Measurements from ENCODE around the gene LYPD8. TPM values are rescaled to one million over a fixed set of nuclear protein-coding genes. Genes with fewer than 3 reads are reported as not detected.
"Not testable (repeated sequence)": the region's sequence is repeated elsewhere in the genome, so short reads cannot be mapped to it uniquely, and the experiment has no call there.

The LYPD8 gene, protein sequence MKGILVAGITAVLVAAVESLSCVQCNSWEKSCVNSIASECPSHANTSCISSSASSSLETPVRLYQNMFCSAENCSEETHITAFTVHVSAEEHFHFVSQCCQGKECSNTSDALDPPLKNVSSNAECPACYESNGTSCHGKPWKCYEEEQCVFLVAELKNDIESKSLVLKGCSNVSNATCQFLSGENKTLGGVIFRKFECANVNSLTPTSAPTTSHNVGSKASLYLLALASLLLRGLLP
- total RNA-seq (ENCODE audit: low replicate concordance) = not detected in 2 replicates
- long read RNA-seq = 0 reads

DNA sequence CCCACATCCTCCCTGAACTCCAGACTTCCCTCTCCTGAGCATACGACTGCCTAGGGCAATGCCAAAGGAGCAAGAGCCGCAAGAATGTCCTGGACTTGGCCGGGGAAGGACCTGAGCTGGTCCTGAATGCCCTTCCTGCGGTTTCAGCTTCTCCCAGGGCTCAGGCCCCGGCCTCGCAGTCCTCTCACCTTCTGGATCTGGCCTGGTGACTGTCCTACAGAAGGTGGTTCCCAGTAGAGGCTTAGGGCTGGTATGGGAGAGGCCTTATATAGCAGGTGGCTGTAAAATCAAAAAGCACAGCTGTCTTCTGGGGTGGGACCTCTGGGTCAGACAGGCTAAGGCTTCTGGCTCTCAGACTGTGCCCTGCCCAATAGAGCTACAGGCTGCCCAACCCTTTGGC is at the start of gene LYPD8:
LYPD8 (minus strand) TSS at position 243 of the 400 bp plus-strand sequence. CDS start 4,678 bp downstream, outside the sequence.
- TF ChIP-seq, protein P1, sequence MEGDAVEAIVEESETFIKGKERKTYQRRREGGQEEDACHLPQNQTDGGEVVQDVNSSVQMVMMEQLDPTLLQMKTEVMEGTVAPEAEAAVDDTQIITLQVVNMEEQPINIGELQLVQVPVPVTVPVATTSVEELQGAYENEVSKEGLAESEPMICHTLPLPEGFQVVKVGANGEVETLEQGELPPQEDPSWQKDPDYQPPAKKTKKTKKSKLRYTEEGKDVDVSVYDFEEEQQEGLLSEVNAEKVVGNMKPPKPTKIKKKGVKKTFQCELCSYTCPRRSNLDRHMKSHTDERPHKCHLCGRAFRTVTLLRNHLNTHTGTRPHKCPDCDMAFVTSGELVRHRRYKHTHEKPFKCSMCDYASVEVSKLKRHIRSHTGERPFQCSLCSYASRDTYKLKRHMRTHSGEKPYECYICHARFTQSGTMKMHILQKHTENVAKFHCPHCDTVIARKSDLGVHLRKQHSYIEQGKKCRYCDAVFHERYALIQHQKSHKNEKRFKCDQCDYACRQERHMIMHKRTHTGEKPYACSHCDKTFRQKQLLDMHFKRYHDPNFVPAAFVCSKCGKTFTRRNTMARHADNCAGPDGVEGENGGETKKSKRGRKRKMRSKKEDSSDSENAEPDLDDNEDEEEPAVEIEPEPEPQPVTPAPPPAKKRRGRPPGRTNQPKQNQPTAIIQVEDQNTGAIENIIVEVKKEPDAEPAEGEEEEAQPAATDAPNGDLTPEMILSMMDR (conservative IDR thresholded peaks at IDR 0.05) = no peak
- no peak within 1 kb of the TSS for H3K27ac Mint-ChIP-seq
- H3K9me3 Mint-ChIP-seq = no peaks in the 10 kb centered on the region
- H3K4me3 Mint-ChIP-seq = no peak within 1 kb of the TSS
- no peak for DNase-seq (ENCODE audit: extremely low spot score, unreplicated experiment)
- H3K27me3 Mint-ChIP-seq = no peaks in the 10 kb centered on the region
- H3K4me1 Mint-ChIP-seq (ENCODE audit: unreplicated experiment) = no peaks in the 10 kb centered on the region
- H3K36me3 Mint-ChIP-seq = no peaks in the 10 kb centered on the region

DNA sequence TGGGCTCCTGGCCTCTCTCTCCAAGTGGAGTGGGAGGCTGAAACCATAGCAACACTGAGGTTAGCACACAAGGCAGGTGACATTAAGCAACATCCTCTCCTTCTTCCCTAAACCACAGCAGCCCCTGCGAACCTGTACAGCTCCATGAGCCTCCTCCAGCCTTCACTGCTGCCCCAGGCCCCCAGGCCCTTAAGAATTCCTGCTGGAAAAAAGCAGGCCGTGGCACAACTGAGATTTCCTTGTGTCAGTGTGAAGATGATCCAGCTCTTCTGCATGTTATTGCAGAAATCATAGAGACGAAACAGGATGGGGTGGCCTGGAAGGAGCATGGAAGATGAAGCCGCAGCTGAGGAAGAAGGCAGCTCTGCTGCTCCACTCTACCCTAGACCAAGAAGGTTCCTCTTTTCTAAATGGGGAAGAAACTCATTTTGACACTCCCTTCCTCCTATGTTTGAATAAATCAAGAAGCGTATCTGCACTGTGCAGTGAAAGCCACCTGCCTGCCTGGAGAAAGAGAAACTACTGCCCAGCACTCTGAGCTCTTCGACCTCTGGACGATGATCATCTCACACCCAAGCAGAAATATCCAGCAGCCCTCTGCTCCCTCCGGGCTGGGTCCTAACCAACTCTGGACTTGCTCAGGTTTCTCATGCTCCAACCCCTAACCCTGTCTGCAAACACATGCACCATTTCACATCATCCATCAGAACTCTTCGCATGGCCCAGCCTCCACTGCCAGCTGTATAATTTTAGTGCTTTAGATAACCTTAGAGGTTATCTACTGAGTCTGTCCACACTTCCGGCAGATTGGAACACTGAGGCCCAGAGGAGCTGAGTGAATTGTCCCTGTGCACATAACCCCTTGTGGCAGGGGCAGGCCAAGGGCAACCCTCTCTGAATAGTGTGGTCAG is 49.5 kb upstream of the LYPD8 start:
- Mint-ChIP-seq H3K27ac (no peak overlapping the region), H3K9me3 (peaks cover 5% of the 10 kb centered on the region), H3K4me3 (no peak overlapping the region)

DNA sequence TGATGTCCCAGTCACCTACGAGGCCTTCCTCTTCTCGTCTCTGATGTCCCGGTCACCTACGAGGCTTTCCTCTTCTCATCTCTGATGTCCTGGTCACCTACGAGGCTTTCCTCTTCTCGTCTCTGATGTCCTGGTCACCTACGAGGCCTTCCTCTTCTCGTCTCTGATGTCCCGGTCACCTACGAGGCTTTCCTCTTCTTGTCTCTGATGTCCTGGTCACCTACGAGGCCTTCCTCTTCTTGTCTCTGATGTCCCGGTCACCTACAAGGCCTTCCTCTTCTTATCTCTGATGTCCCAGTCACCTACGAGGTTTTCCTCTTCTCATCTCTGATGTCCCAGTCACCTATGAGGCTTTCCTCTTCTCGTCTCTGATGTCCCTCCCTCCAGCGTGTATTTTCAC is 47.9 kb upstream of the LYPD8 start:
- H3K27ac Mint-ChIP-seq; H3K4me3 Mint-ChIP-seq; H3K36me3 Mint-ChIP-seq; DNase-seq (ENCODE audit: extremely low spot score, unreplicated experiment); H3K9me3 Mint-ChIP-seq; H3K4me1 Mint-ChIP-seq (ENCODE audit: unreplicated experiment); H3K27me3 Mint-ChIP-seq: not testable (repeated sequence)

More for the DNA sequence above, 49.5 kb upstream of the LYPD8 start:
- Mint-ChIP-seq H3K36me3 (no peaks in the 10 kb centered on the region), H3K4me1 (ENCODE audit: unreplicated experiment) (peaks cover 4% of the 10 kb centered on the region), H3K27me3 (no peaks in the 10 kb centered on the region)
- no peak for DNase-seq (ENCODE audit: extremely low spot score, unreplicated experiment)
- TF ChIP-seq, protein P1 (conservative IDR thresholded peaks at IDR 0.05) = no peak

DNA sequence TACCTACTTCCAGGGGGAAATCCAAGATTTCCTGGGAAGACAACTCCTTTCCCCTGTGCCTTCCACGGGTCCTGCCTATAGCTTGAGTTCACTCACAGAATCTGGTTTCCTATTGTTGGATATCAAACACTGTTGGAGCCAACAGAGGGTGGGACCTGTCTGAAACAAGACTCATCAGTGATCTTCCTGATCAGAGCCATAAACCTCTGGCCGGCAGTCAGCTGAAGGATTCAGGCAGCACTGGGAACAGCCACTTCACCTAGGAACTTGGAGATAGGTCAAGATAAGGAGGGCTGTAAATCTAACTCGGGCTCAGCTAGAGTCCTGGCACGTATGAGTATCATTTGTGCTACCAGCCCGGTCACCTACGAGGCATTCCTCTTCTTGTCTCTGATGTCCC is 46.9 kb upstream of the LYPD8 start:
- Mint-ChIP-seq H3K9me3 (peaks cover 5% of the 10 kb centered on the region), H3K36me3 (no peaks in the 10 kb centered on the region), H3K4me3 (no peak overlapping the region), H3K4me1 (ENCODE audit: unreplicated experiment) (peaks cover 4% of the 10 kb centered on the region), H3K27ac (no peak overlapping the region), H3K27me3 (no peaks in the 10 kb centered on the region)
- no peak for DNase-seq (ENCODE audit: extremely low spot score, unreplicated experiment)
- TF ChIP-seq, protein P1 (conservative IDR thresholded peaks at IDR 0.05) = no peak

DNA sequence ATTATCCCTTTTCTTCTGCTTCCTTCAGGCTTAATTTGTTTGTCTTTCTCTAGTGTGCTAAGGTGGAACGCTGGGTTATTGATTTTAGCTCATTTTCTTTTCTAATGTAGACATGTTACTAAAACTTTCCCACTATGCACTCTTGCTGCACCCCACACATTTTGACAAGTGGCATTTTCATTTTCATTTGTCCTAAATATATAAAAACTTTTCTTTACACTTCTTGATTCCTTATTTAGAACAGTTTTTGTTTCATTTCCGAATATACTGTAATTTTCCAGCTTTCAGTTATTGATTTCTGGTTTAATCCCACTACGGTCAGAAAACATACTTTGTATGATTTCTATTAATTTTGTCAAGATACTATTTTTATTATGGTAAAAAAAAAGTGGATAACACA is 44.9 kb upstream of the LYPD8 start:
- Mint-ChIP-seq H3K27me3 (no peaks in the 10 kb centered on the region), H3K4me3 (no peak overlapping the region), H3K36me3 (no peaks in the 10 kb centered on the region), H3K9me3 (peaks cover 5% of the 10 kb centered on the region), H3K4me1 (ENCODE audit: unreplicated experiment) (no peaks in the 10 kb centered on the region), H3K27ac (no peak overlapping the region)
- TF ChIP-seq, protein P1 (conservative IDR thresholded peaks at IDR 0.05) = no peak
- no peak for DNase-seq (ENCODE audit: extremely low spot score, unreplicated experiment)

DNA sequence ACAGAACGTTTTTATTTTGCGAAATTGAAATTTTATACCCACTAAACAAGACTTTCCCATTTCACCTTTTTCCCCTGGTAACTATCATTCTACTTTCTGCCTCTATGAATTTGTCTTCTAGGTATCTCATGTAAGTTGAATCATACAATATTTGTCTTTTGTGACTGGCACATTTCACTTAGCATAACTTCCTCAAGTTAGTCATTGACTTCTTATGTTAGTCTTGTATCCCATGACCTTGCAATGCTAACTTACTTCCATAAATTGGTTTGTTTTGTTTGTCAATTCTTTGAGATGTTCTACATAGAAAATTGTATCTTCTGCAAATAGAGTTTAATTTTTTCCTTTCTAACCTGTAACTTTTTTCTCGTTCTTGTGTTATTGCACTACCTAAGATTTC is 43.2 kb upstream of the LYPD8 start:
- Mint-ChIP-seq H3K27ac (no peak overlapping the region), H3K27me3 (no peaks in the 10 kb centered on the region), H3K4me1 (ENCODE audit: unreplicated experiment) (no peaks in the 10 kb centered on the region), H3K36me3 (no peaks in the 10 kb centered on the region), H3K9me3 (peaks cover 3% of the 10 kb centered on the region), H3K4me3 (no peak overlapping the region)
- no peak for DNase-seq (ENCODE audit: extremely low spot score, unreplicated experiment)
- TF ChIP-seq, protein P1 (conservative IDR thresholded peaks at IDR 0.05) = no peak

DNA sequence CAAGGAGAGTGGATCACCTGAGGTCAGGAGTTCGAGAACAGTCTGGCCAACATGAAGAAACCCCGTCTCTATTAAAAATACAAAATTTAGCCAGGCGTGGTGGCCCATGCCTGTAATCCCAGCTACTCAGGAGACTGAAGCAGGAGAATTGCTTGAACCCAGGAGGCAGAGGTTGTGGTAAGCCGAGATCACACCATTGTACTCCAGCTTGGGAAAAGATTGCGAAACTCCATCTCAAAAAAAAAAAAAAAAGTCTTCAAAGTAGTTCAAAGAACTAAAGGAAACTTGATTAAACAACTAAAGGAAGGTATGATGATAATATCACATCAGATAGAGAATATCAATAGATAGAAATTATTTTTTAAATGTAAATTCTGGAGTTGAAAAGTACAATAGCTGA is 39.1 kb upstream of the LYPD8 start:
- H3K9me3 Mint-ChIP-seq; H3K4me1 Mint-ChIP-seq (ENCODE audit: unreplicated experiment): not testable (repeated sequence)

More for the DNA sequence above, 39.1 kb upstream of the LYPD8 start:
- DNase-seq (ENCODE audit: extremely low spot score, unreplicated experiment); H3K27me3 Mint-ChIP-seq; H3K27ac Mint-ChIP-seq; H3K4me3 Mint-ChIP-seq; H3K36me3 Mint-ChIP-seq: not testable (repeated sequence)
